ENCODE data around the gene UGT1A8.

UGT1A8 gene

GRCh38 chr2:233604826-233605225, 12.6 kb upstream of the UGT1A8 start:
- peaks cover 3% of the 10 kb centered on the region for H3K27me3 ChIP-seq (ENCODE audit: insufficient read depth, poor library complexity, severe bottlenecking)
- TF ChIP-seq REST (IDR thresholded peaks at IDR 0.05; ENCODE audit: insufficient replicate concordance, low read depth), result no peak
- no peak for TF ChIP-seq SPI1 (IDR thresholded peaks at IDR 0.05; ENCODE audit: borderline replicate concordance, low read depth)
- no peak for TF ChIP-seq CTCF (IDR thresholded peaks at IDR 0.05; ENCODE audit: insufficient read depth, low read length)
- TF ChIP-seq POLR2AphosphoS5 (IDR thresholded peaks at IDR 0.05; ENCODE audit: low read depth), result no peak
- TF ChIP-seq GABPA (IDR thresholded peaks at IDR 0.05; ENCODE audit: low read depth), result no peak
- H3K27ac ChIP-seq (replicated peaks), result no peak overlapping the region
- no peak overlapping the region for H3K4me3 ChIP-seq (replicated peaks; ENCODE audit: insufficient read depth, low read length)
- no peak for DNase-seq (ENCODE audit: low read depth in 1 of 2, low spot score in 1 of 2)

- DNase-seq (ENCODE audit: low read depth in 1 of 2, low spot score in 1 of 2), result no peak
- Histone ChIP-seq H3K4me3 (replicated peaks; ENCODE audit: insufficient read depth, low read length) (no peak overlapping the region), H3K27ac (replicated peaks) (no peak overlapping the region), H3K27me3 (ENCODE audit: insufficient read depth, poor library complexity, severe bottlenecking) (peaks cover under 1% of the 10 kb centered on the region)
- TF ChIP-seq POLR2AphosphoS5 (IDR thresholded peaks at IDR 0.05; ENCODE audit: low read depth) (no peak), GABPA (IDR thresholded peaks at IDR 0.05; ENCODE audit: low read depth) (no peak), CTCF (IDR thresholded peaks at IDR 0.05; ENCODE audit: insufficient read depth, low read length) (no peak), SPI1 (IDR thresholded peaks at IDR 0.05; ENCODE audit: borderline replicate concordance, low read depth) (no peak), REST (IDR thresholded peaks at IDR 0.05; ENCODE audit: insufficient replicate concordance, low read depth) (no peak)
Observed at GRCh38 chr2:233605680-233606079, 11.8 kb upstream of the UGT1A8 start.

GRCh38 chr2:233611284-233611683, 6.1 kb upstream of the UGT1A8 start:
- Histone ChIP-seq H3K27ac (replicated peaks) (no peak overlapping the region), H3K27me3 (ENCODE audit: insufficient read depth, poor library complexity, severe bottlenecking) (no peaks in the 10 kb centered on the region), H3K4me3 (replicated peaks; ENCODE audit: insufficient read depth, low read length) (no peak overlapping the region)
- no peak for TF ChIP-seq REST (IDR thresholded peaks at IDR 0.05; ENCODE audit: insufficient replicate concordance, low read depth)
- TF ChIP-seq SPI1 (IDR thresholded peaks at IDR 0.05; ENCODE audit: borderline replicate concordance, low read depth), result no peak
- no peak for TF ChIP-seq CTCF (IDR thresholded peaks at IDR 0.05; ENCODE audit: insufficient read depth, low read length)
- TF ChIP-seq POLR2AphosphoS5 (IDR thresholded peaks at IDR 0.05; ENCODE audit: low read depth), result no peak
- TF ChIP-seq GABPA (IDR thresholded peaks at IDR 0.05; ENCODE audit: low read depth), result no peak
- DNase-seq (ENCODE audit: low read depth in 1 of 2, low spot score in 1 of 2), result no peak

Data from HL-60 (cell line).